Prostate gland (tissue), 2 donors: ENCODE results near the gene FAF1.

Experiments used
- POLR2A ChIP-seq: fragments of 450-650 bp; IDR thresholded peaks from one replicate; pipeline ENCODE4 v1.6.1; 2016; ENCODE audit warnings: antibody characterized with exemption, mild to moderate bottlenecking
- POLR2AphosphoS5 ChIP-seq: sonication (generic); formaldehyde crosslinking; IDR thresholded peaks from one replicate; pipeline ENCODE4 v1.6.1; 2017; ENCODE audit warnings: antibody characterized with exemption
- TF ChIP-seq, protein P1 (sequence below), 4 experiments: fragments of 200-600 bp in 2 of 4; fragments of 450-650 bp in 2 of 4; sonication (generic) in 2 of 4; IDR thresholded peaks; 1 replicate in 3 of 4; 2 replicates in 1 of 4; pipeline ENCODE4 v1.5.1; 2016 to 2019; ENCODE audit warnings: antibody characterized with exemption in 4 of 4, mild to moderate bottlenecking in 2 of 4, moderate library complexity in 2 of 4

DNA sequence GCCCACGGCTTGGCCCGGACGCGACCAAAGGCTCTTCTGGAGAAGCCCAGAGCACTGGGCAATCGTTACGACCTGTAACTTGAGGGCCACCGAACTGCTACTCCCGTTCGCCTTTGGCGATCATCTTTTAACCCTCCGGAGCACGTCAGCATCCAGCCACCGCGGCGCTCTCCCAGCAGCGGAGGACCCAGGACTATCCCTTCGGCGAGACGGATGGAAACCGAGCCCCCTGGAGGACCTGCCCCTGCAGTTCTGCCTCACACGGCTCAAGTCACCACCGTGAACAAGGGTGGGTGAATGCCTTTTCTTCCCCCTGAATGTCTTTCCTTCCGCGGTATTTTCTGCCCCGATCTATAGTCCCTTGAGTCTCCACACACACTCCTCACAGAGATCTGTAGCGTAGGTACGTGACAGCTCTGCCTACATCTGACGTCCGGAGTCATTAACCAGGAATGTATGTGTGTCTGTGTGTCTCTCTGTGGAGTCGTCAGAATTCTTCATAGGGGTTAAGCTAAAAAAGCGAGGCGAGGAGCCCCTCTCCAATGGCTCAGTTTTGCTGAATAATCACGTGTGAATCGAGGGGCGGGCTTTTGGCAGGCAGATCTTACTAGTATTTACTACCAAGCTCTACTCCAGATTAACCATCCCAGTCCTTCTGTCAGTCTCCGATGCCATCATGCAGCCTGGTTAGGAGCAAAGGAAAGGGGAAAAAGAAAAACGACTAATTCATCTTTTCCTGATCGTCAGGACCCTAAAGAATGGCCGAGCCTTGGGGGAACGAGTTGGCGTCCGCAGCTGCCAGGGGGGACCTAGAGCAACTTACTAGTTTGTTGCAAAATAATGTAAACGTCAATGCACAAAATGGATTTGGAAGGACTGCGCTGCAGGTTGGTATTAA is 9.8 kb upstream of the FAF1 start, which contains the start of gene CDKN2C:
- TF ChIP-seq, protein P1, sequence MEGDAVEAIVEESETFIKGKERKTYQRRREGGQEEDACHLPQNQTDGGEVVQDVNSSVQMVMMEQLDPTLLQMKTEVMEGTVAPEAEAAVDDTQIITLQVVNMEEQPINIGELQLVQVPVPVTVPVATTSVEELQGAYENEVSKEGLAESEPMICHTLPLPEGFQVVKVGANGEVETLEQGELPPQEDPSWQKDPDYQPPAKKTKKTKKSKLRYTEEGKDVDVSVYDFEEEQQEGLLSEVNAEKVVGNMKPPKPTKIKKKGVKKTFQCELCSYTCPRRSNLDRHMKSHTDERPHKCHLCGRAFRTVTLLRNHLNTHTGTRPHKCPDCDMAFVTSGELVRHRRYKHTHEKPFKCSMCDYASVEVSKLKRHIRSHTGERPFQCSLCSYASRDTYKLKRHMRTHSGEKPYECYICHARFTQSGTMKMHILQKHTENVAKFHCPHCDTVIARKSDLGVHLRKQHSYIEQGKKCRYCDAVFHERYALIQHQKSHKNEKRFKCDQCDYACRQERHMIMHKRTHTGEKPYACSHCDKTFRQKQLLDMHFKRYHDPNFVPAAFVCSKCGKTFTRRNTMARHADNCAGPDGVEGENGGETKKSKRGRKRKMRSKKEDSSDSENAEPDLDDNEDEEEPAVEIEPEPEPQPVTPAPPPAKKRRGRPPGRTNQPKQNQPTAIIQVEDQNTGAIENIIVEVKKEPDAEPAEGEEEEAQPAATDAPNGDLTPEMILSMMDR (IDR thresholded peaks at IDR 0.05), result no peak
- peak; percentile 40 for TF ChIP-seq POLR2A
- peak; percentile 72 for TF ChIP-seq POLR2AphosphoS5
